Measurements from ENCODE around the gene ZNF749.

The ZNF749 gene

DNA sequence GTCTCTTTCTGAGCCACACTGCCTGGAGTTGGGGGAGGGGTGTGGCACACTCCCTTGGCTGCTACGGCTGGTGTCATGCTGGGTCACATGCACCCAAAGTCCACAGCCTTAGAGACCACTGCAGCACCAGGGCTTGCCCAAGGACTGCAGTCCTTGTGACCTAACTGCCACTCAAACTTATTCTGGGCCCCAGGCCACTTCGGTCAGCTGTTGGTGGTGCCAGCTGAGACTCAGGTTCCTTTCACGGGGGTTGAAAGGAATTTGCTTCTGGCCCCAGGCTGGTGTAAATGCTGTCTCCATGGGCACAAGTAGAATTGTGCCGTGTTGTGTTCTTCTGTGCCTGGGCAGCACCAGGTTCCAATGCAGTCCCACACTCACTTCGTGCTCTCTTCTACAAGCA is 31.4 kb downstream of the ZNF749 start:
- DNase-seq (ENCODE audit: low read depth) = no peak

DNA sequence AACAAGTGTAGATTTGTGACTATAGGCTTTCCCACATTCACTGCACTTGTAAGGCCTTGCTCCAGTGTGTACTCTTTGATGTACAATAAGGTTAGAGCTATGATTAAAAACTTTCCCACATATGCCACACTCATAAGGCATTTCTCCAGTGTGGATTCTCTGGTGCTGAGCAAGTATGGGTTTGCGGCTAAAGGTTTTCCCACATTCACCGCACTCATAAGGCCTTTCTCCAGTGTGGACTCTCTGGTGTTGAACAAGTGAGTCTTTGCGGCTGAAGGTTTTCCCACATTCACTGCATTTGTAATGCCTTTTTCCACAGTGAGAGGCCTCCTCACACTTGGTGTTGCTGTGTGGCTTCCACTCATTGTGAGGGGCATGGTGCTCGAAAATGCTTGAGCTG is 38.5 kb downstream of the ZNF749 start:
- no peak for DNase-seq (ENCODE audit: low read depth)

- DNase-seq (ENCODE audit: low read depth) = peak; percentile 91
Observed at GRCh38 chr19:57477191-57478008, 42.3 kb downstream of the ZNF749 start, which contains the start of gene ZNF772. Gene ZNF772 (minus strand): TSS chr19:57477566. CDS start chr19:57477309, 257 bp downstream.

DNA sequence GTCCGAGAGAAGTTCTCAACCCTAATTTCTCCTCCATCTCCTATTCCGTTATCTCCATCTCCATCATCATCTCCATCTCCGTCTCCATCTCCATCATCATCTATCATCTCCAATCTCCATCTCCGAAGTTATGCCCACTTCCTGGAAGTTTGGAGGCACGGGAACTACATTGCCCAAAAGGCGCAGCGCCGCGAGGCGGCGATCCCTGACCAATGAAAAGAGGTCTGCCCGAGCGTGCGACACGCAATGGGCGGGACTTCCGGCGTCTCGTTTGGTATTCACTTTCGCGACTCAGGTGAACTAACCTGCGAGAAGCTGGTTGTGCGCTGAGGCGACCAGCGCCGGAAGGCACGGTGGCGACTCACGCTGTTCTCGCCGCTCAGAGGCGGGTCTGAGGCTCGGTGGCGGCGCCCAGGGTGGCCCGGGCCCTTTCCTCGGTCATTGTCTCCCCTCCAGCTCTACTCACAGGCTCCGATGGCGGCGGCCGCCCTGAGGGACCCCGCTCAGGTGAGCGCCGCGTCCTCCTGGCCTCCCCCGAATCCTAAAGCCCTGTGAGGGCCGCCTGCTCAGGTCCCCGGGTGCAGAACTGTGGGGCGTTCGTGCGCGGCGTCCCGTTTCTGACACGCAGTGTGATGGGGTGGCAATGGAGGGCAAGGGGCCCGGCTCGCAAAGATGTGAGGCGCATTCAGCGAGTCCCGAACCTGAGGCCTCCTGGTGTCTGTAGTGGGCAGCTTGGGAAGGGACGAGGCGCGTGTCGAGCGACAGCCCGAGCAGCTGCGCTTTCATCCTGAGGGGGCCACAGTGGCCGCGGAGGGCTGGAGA is 52.6 kb downstream of the ZNF749 start, which contains the start of gene ZNF419:
Gene ZNF419 (plus strand): TSS at position 274 of the 822 bp plus-strand sequence. CDS start 201 bp downstream, at position 475.
- peak; percentile 77 for DNase-seq (ENCODE audit: low read depth)

DNA sequence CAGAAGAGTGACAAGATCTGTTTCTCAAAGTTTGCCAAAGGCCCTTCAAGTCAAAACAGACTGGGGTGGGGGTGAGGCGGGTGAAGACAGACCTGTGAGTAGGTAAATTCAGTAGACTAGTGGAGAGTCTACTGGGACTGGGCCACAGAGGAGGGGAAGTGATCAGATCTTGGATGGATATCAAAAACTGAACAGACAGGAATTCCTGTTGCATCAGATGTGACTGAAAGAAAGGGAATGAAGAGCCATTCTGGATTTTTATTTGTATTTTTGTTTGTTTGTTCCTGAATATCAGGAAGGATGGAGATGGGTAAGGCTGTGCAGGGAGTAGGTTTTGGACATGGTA is 53.1 kb downstream of the ZNF749 start:
- peak; percentile 25 for DNase-seq (ENCODE audit: low read depth)
